DMS153 (cell line): Measurements from ENCODE around the gene DNAJB9.

ENCODE experiments used
- DNase-seq: peaks from one replicate; lab custom pipeline; 2025; lab: John Stamatoyannopoulos, UW

DNAJB9 gene

DNA sequence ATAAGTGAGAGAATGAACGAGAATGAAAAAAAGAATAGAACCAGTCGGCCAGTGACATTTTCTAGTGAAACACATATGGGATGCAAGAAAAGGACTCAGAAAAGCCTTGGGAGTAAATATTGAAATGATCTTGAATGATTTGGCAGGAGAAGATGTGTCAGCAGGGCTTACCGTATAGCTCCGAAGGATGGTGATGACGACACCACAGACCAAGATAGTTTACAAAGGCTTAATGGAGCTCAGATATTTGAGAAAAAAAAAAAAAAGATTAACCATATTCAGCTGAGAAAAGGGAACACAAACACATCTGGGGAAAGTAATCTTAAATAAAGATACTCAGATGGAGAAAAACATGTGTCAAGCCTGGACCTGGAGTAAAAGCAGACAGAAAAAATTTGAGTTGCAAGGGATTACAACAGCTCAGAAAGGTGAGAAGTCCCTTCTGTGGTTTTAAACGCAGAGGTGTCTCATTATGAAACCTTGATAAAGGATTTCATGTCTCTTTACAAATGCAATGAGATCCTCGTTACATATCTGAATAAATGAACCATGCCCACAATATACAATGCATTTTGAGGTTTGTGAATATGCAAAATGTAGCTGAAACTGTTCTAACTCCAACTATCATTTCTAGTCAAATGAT is 36.0 kb downstream of the DNAJB9 start:
- DNase-seq: no peak

DNA sequence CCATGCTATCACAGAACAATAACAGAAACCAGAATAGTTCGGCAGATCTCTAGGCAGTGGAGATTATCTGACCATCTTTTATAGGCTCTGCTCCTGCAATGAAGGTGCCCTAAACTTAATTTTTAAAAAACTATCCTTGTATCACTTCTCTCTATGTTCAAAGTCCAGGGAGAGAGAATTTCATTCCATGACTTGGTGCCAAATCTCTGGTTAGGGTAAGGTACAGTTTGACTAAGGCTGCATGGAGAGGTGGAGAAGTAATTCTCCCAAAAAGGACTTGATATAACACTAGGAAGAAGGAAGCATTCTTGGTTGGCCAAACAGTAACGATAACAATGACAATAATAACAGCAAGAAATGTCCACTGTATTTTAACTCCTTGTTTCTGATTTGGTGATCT is 40.0 kb downstream of the DNAJB9 start:
- no peak for DNase-seq

DNA sequence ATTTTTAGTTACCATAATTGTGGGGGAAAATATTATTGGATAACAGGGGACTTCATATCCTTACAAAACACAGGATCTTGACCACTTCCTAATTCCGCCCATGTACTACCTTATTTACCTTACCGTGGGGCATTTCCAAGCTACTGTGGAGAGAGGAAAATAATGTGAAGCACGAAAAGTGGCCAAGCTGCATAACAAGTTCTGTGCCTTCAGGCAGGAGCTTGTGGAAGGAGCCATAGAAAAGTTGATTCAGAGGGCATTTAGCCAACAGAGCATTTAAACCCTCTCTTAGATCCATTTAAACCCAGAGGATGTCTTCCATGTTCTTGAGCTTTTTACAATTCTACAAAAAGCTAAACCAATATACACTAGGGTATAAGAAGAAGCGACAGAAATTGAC is 41.6 kb downstream of the DNAJB9 start:
- no peak for DNase-seq

DNA sequence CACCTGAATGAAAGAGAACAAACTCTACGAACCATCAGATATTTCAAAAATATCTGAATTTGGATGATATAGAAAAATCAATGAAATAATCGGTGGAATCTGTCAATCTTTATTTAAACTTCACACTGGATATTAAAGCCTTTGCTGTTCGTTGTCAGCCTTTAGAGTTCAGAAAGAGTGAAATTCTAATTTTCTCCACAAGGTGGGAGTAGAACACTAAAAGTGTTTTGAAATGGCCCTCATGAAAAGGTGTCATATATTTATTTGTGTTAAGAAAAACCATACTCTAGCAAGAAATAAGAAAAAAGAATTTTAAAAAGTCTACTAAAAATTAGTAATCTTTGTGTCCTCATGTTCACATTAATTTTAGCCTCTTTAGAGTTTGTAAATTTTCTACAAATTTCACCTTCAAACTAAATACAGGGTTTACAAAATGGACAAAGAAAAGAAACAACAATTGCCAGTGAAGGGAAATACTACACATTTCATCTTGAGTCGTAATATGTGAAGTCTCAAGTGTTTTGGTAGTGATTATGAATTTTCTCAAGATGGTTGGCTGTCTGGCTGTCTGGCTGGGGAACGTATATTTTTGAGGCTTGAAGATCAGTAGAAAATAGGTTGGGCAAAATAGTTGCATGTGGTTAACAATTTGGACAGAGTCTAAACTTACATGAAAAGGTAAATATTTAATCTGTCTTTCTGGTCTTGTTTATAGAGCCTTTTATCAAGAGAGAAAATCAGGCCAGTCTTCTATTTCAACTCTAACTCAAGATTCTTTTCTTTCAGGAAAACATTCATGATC is 43.7 kb downstream of the DNAJB9 start:
- DNase-seq: peak; percentile 61

DNA sequence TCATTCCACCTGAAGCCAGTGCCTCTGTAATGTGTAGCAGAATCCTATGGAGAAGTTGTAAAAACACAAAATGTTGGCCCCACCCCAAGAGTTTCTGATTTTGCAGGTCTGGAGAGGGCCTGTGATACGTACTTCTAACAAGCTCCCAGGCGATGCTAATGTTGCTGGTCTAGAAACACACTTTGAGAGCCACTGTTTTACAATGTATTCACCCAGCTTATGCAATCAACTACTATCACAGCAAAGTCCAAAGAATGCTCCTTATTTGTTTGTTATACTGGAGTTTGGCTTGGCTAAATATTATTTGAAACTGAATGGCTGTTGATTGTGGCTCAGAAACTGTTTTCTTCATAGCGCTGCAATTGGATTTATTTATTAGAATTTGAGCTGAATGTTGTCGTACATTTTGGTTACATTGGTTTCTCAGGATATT is 44.3 kb downstream of the DNAJB9 start:
- DNase-seq: no peak

DNA sequence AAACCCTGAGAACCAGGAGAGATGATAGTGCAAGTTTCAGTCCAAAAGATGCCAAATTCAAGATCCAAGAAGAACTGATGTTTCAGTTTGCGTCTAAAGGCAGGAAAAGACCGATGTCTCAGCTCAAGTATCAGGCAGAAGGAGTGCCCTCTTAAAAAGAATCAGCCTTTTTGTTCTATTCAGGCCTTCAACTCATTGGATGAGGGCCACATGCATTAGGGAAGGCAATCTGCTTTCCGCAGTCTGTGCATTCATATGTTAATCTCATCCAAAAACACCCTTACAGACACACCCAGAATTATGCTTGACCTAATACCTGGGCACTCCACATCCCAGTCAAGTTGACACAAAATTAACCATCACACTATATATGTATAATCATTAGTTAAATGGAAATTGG is 45.2 kb downstream of the DNAJB9 start:
- no peak for DNase-seq

DNA sequence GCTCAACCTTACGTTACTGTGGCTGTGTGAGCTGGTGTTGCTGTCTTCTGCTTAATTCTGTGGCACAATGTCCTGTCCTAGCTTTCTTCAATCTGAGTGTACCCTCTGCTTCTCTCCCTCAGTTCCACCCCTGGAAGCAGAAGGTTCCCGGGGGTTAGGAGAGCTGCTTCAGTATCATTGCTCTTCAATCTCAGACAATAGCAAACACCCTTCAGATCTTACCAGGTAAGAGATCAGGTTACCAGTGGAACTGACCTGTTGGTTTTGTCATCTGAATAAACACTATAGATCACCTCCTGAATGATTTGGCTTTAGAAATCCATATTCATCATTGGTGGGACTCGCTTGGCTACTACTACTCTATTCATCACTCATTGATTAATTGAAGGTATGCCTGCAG is 48.4 kb downstream of the DNAJB9 start:
- peak; percentile 15 for DNase-seq

- DNase-seq: no peak
These were observed 53.5 kb downstream of the DNAJB9 start for GRCh38 chr7:108623220-108623619.
